A673 (cell line): ENCODE results near the gene ZNF784. TPM values are rescaled to one million over a fixed set of nuclear protein-coding genes. Genes with fewer than 3 reads are reported as not detected.

Source experiments
- BruUV-seq: library from RNA; stranded (reverse); fragments of 400-500 nt; replicated peaks from 2 replicates; lab custom pipeline; 2021; lab: Mats Ljungman, UMichigan
- CTCF ChIA-PET: fragments of 300-600 bp; sonication (Branson Sonifier 250); formaldehyde crosslinking; loops from one replicate; lab custom pipeline; 2022; ENCODE audit warnings: antibody characterized with exemption; lab: Charles Lee
- POLR2A ChIA-PET: fragments of 300-600 bp; sonication (Branson Sonifier 250); formaldehyde crosslinking; loops from one replicate; lab custom pipeline; 2022; ENCODE audit warnings: antibody characterized with exemption; ENCODE audit not compliant: low non-redundant PET; lab: Charles Lee
- DNase-seq: peaks from one replicate; pipeline ENCODE4 v3.0.0-alpha.2; 2015; ENCODE audit warnings: low spot score
- H3K27ac ChIP-seq: fragments of 200-600 bp; sonication (generic); 2 replicates; pipeline ENCODE4 v1.5.1; 2016; ENCODE audit warnings: mixed run types, low read depth, mild to moderate bottlenecking, mixed read lengths, antibody characterized with exemption, low read length; ENCODE audit not compliant: poor library complexity, severe bottlenecking
- H3K27me3 ChIP-seq: fragments of 200-600 bp; sonication (generic); replicated peaks from 2 replicates; pipeline ENCODE4 v1.6.1; 2017; ENCODE audit warnings: mixed run types, low read depth, mild to moderate bottlenecking, mixed read lengths, antibody characterized with exemption, low read length; ENCODE audit not compliant: insufficient read depth, poor library complexity
- H3K36me3 ChIP-seq: fragments of 200-600 bp; sonication (generic); 2 replicates; pipeline ENCODE4 v1.6.1; 2016; ENCODE audit warnings: mixed run types, mild to moderate bottlenecking, mixed read lengths, antibody characterized with exemption, low read length; ENCODE audit not compliant: insufficient read depth, poor library complexity, severe bottlenecking
- H3K4me1 ChIP-seq: fragments of 200-600 bp; sonication (generic); 2 replicates; pipeline ENCODE4 v1.6.1; 2017; ENCODE audit warnings: mixed run types, mild to moderate bottlenecking, mixed read lengths, antibody characterized with exemption, low read length; ENCODE audit not compliant: insufficient read depth, poor library complexity, severe bottlenecking
- H3K4me3 ChIP-seq: fragments of 200-600 bp; sonication (generic); 2 replicates; pipeline ENCODE4 v1.5.1; 2016; ENCODE audit warnings: low read depth, mixed run types, mild to moderate bottlenecking, mixed read lengths, low read length; ENCODE audit not compliant: poor library complexity, severe bottlenecking
- H3K9me3 ChIP-seq: fragments of 200-600 bp; sonication (generic); 2 replicates; pipeline ENCODE4 v1.6.1; 2016; ENCODE audit warnings: mixed run types, low read depth, mild to moderate bottlenecking, mixed read lengths, antibody characterized with exemption, low read length; ENCODE audit not compliant: poor library complexity, severe bottlenecking
- EZH2 ChIP-seq: fragments of 200-600 bp; sonication (generic); IDR thresholded peaks from 2 replicates; pipeline ENCODE4 v1.6.1; 2017; ENCODE audit warnings: borderline replicate concordance, low read depth, mild to moderate bottlenecking, mixed read lengths, antibody characterized with exemption, low read length; ENCODE audit not compliant: poor library complexity, severe bottlenecking
- intact Hi-C: fragments of 100-400 bp; cut with micrococcal nuclease; formaldehyde crosslinking; loops from one replicate; pipeline ENCODE4 v1.10.0; 2022; ENCODE audit not compliant: unreplicated experiment
- total RNA-seq: library from RNA; stranded (reverse); gene quantifications from 2 replicates; pipeline ENCODE4 v1.2.3, GENCODE V29; 2021
- TF ChIP-seq, protein P1 (sequence below): fragments of 300-800, 200-600 bp; sonication (generic); conservative IDR thresholded peaks from 2 replicates; pipeline ENCODE4 v1.5.1; 2017; ENCODE audit warnings: low read depth, mild to moderate bottlenecking, antibody characterized with exemption, low read length, moderate library complexity, mixed read lengths

The ZNF784 gene
- total RNA-seq, 1 experiment from 2014 or later = 7.1 TPM

DNA sequence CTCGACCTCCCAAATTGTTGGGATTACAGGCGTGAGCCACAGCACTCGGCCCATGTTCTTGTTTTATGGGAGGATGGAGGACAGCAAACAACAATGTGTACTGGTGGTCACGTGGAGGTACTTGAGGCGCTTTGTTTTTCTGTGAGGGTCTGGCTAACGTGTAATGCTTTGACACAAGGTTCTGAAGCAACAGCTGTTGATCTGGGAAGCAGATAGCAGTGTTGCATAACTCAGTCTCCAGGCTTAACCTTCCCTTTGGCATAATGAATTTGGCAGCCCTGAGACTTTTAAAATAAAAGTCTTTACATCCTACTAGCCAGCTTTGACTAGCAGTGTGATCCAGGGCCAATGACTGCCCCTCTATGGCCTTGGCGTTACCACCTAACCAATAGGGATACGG is 9.5 kb upstream of the ZNF784 start:
- Histone ChIP-seq H3K27ac (peak overlapping the region; percentile 87), H3K4me1 (peaks cover 14% of the 10 kb centered on the region), H3K27me3 (no peaks in the 10 kb centered on the region), H3K9me3 (no peaks in the 10 kb centered on the region), H3K4me3 (no peak overlapping the region), H3K36me3 (no peaks in the 10 kb centered on the region)
- DNase-seq = no peak
- no TSS peak for BruUV-seq
- intact Hi-C loops = loop anchor here (2.0 to 5.0 kb wide), 2 partner anchors 175 to 492 kb away; no protein-coding TSS in a partner anchor
- ChIA-PET POLR2A (no interaction called here), CTCF (interaction anchor here (0.7 to 1.5 kb wide), 3 partner anchors 9 to 71 kb away, joined by 3 to 13 read pairs (median 5); partner anchors contain the start of gene ZNF784)
- TF ChIP-seq, protein P1, sequence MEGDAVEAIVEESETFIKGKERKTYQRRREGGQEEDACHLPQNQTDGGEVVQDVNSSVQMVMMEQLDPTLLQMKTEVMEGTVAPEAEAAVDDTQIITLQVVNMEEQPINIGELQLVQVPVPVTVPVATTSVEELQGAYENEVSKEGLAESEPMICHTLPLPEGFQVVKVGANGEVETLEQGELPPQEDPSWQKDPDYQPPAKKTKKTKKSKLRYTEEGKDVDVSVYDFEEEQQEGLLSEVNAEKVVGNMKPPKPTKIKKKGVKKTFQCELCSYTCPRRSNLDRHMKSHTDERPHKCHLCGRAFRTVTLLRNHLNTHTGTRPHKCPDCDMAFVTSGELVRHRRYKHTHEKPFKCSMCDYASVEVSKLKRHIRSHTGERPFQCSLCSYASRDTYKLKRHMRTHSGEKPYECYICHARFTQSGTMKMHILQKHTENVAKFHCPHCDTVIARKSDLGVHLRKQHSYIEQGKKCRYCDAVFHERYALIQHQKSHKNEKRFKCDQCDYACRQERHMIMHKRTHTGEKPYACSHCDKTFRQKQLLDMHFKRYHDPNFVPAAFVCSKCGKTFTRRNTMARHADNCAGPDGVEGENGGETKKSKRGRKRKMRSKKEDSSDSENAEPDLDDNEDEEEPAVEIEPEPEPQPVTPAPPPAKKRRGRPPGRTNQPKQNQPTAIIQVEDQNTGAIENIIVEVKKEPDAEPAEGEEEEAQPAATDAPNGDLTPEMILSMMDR = no peak
- TF ChIP-seq EZH2 = no peak

DNA sequence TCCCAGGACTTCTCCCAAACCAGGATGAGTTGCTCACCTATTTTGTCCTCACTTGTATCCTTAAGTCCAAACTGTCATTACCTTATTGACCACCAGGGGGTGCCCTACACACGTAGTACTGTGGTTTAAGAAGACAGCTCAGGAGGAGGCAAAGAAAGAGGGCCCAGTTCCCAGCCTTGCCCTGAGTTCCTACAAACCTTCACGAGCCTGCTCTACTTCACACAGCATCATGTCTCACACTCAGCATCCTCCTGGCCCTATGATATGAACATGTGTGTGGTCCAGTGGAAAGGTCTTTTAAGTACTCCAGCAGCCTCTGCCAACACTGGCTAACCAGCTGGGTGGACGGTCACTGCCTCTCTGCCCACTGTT is 8.1 kb upstream of the ZNF784 start:
- Histone ChIP-seq H3K4me1 (peaks cover 14% of the 10 kb centered on the region), H3K27ac (no peak overlapping the region), H3K9me3 (no peaks in the 10 kb centered on the region), H3K36me3 (no peaks in the 10 kb centered on the region), H3K4me3 (no peak overlapping the region), H3K27me3 (no peaks in the 10 kb centered on the region)
- DNase-seq = peak; percentile 94
- POLR2A ChIA-PET = interaction anchor here (0.6 kb wide), 1 partner anchor 28 kb away, joined by 6 read pairs; no protein-coding TSS in a partner anchor
- CTCF ChIA-PET = interaction anchor here (0.5 to 2.2 kb wide), 14 partner anchors 8 to 491 kb away, joined by 3 to 21 read pairs (median 5); partner anchors contain the start of genes FIZ1, U2AF2, ZNF628 and ZNF784
- BruUV-seq = no TSS peak
- intact Hi-C loops = loop anchor here (2.0 to 5.0 kb wide), 2 partner anchors 176 to 490 kb away; no protein-coding TSS in a partner anchor
- TF ChIP-seq, protein P1 = peak; percentile 80
- TF ChIP-seq EZH2 = no peak

DNA sequence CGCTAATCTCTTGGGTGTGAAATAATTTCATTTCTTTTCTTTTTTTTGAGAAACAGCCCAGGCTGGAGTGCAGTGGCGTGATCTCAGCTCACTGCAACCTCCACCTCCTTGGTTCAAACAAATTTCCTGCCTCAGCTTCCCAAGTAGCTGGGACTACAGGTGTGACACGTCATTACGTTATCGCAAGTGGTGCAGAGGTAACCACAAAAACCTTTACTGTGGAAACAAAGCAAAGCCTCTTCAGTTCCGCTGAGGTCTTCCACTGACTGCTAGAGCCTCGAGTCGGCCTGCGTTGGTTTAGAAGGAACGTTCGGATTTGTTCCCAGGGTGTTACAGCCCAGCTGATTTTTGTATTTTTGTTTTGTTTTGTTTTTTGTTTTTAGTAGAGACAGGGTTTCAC is 2.0 kb upstream of the ZNF784 start:
- H3K27ac ChIP-seq = no peak overlapping the region
- intact Hi-C loops = no loop called here
- CTCF ChIA-PET = no interaction called here
- H3K36me3 ChIP-seq = no peaks in the 10 kb centered on the region
- no peak overlapping the region for H3K4me3 ChIP-seq
- no peak for DNase-seq
- H3K4me1 ChIP-seq = peaks cover 5% of the 10 kb centered on the region
- BruUV-seq = no TSS peak
- no peaks in the 10 kb centered on the region for H3K9me3 ChIP-seq
- POLR2A ChIA-PET = no interaction called here
- H3K27me3 ChIP-seq = no peaks in the 10 kb centered on the region
- TF ChIP-seq, protein P1 = no peak
- TF ChIP-seq EZH2 = no peak
